IPS DF 6.9 (cell line): Measurements from ENCODE around the gene ALDOB.

ENCODE experiments used
- DNase-seq: peaks from one replicate; pipeline ENCODE4 v3.0.0-alpha.2; 2013; ENCODE audit warnings: low read depth, low spot score
- H3K27ac ChIP-seq: one replicate; pipeline ENCODE4 v1.5.1; 2013; ENCODE audit warnings: low read length, control low read depth
- H3K27me3 ChIP-seq: 2 replicates; pipeline ENCODE4 v1.6.1; 2013; ENCODE audit warnings: mild to moderate bottlenecking, low read length; ENCODE audit not compliant: control insufficient read depth, insufficient read depth
- H3K36me3 ChIP-seq: 2 replicates; pipeline ENCODE4 v1.6.1; 2013; ENCODE audit warnings: low read length; ENCODE audit not compliant: control insufficient read depth, insufficient read depth
- H3K4me1 ChIP-seq: 2 replicates; pipeline ENCODE4 v1.6.1; 2013; ENCODE audit warnings: low read length; ENCODE audit not compliant: control insufficient read depth, insufficient read depth
- H3K4me3 ChIP-seq: 2 replicates; pipeline ENCODE4 v1.5.1; 2013; ENCODE audit warnings: mild to moderate bottlenecking, low read length
- H3K9me3 ChIP-seq: 2 replicates; pipeline ENCODE4 v1.6.1; 2013; ENCODE audit warnings: low read length, inconsistent platforms; ENCODE audit not compliant: control insufficient read depth, insufficient read depth
- WGBS: extraction: QIAGEN DNeasy Blood & Tissue Kit; methylation state at CpG from one replicate; pipeline ENCODE4 v1.1.7; 2013; ENCODE audit warnings: mixed read lengths, missing lambda C conversion rate; ENCODE audit not compliant: insufficient read length, insufficient coverage; 5-methylcytosine and 5-hydroxymethylcytosine counted together

ALDOB gene

DNA sequence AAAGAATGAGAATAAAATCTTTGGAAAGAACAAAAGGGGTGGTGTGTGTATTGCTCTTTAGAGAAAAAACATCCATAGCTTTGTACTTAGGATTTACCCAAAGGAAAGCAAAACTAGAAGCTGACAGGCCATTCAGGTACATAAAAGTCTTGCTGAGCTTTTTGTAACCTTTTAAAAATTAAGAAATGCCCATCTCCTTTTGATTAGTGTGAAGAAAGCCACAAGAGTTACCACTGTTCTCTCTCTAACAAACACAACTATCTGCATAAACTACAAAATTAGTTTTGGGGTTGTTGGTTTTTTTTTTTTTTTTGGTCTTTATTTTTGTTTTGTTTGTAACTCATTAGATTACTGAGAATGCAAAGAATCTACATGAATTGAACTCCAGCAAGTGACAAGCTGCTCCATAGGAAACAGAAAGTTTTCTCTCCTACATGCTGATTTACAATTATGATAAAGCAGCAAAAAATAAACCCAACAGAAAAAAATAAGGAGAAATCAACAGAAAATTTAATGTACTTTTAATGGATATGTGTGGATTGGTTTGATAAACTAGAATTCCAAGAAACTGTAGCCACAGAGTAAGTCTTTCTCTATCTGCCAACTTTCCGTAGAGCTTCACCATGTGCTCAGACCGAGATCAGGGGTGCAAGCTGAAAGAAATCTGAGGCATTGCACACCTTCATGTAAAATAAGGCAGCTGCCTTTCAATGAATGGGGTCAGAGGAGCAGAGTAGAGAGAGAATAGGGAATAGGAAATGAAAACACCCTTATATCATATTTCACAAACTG, 63.1 kb downstream of the ALDOB start:
- Histone ChIP-seq H3K9me3 (no peaks in the 10 kb centered on the region), H3K36me3 (no peaks in the 10 kb centered on the region), H3K4me1 (peaks cover 2% of the 10 kb centered on the region; the same call in 1 of the 2 replicates), H3K27me3 (no peaks in the 10 kb centered on the region; the same call in 1 of the 2 replicates), H3K4me3 (no peak overlapping the region), H3K27ac (no peak overlapping the region)
- no CpG with 5 or more reads among the region's 2 CpGs for WGBS
- DNase-seq = no peak

DNA sequence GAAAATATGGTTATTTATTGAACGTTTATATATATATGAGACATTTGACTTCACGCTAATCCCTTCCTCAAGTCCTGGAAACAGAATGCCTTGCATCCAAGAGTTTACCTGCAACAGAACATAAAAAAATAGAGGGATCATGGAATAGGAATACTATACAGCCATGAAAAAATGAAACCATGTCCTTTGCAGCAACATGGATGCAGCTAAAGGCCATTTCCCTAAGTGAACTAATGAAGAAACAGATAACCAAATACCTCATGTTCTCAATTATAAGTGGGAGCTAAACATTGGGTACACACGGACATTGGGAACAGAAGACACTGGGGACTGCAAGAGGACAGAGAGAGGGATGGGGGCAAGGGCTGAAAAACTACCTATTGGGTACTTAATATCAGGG, 63.8 kb downstream of the ALDOB start:
- no peaks in the 10 kb centered on the region; the same call in 1 of the 2 replicates for H3K27me3 ChIP-seq
- H3K36me3 ChIP-seq = no peaks in the 10 kb centered on the region
- no peak for DNase-seq
- WGBS = 100% methylated on average over 1 of the region's 3 CpGs
- H3K9me3 ChIP-seq = no peaks in the 10 kb centered on the region
- no peak overlapping the region for H3K27ac ChIP-seq
- peaks cover 2% of the 10 kb centered on the region; the same call in 1 of the 2 replicates for H3K4me1 ChIP-seq
- H3K4me3 ChIP-seq = no peak overlapping the region
